Neural cell (in vitro differentiated cells): ENCODE data around the gene C1orf74. TPM values are rescaled to one million over a fixed set of nuclear protein-coding genes. Genes with fewer than 3 reads are reported as not detected.

ENCODE experiments used
- H2AFZ ChIP-seq: fragments of 200-600, 300-800 bp; sonication (generic), shearing (Covaris generic); 2 replicates; pipeline ENCODE4 v1.6.0; 2014; ENCODE audit warnings: low read depth, mild to moderate bottlenecking, antibody characterized with exemption, low read length, moderate library complexity
- H3F3A ChIP-seq: fragments of 200-600 bp; shearing (Covaris generic); 2 replicates; pipeline ENCODE4 v1.6.1; 2016; ENCODE audit warnings: mild to moderate bottlenecking, moderate library complexity, mixed read lengths, antibody characterized with exemption, low read length; ENCODE audit not compliant: insufficient read depth, poor library complexity, severe bottlenecking
- H3K27ac ChIP-seq: fragments of 200-600, 300-800 bp; sonication (generic), shearing (Covaris generic); 2 replicates; pipeline ENCODE4 v1.5.1; 2014; ENCODE audit warnings: mild to moderate bottlenecking, low read length, moderate library complexity
- H3K27me3 ChIP-seq: fragments of 300-800, 200-600 bp; sonication (generic), shearing (Covaris generic); 2 replicates; pipeline ENCODE4 v1.6.0; 2014; ENCODE audit warnings: mild to moderate bottlenecking, low read depth, low read length, moderate library complexity; ENCODE audit not compliant: insufficient read depth
- H3K36me3 ChIP-seq: fragments of 300-800, 200-600 bp; sonication (generic), shearing (Covaris generic); 2 replicates; pipeline ENCODE4 v1.5.1; 2014; ENCODE audit warnings: mild to moderate bottlenecking, antibody characterized with exemption, low read length, moderate library complexity; ENCODE audit not compliant: insufficient read depth
- H3K4me2 ChIP-seq: fragments of 300-800, 200-600 bp; sonication (generic), shearing (Covaris generic); 2 replicates; pipeline ENCODE4 v1.6.0; 2014; ENCODE audit warnings: mild to moderate bottlenecking, low read length
- H3K4me3 ChIP-seq: fragments of 300-800, 200-600 bp; sonication (generic), shearing (Covaris generic); 2 replicates; pipeline ENCODE4 v1.5.1; 2014; ENCODE audit warnings: mild to moderate bottlenecking, low read length, moderate library complexity
- H3K79me2 ChIP-seq: fragments of 200-600 bp; shearing (Covaris generic); replicated peaks from 2 replicates; pipeline ENCODE4 v1.6.0; 2014; ENCODE audit warnings: mild to moderate bottlenecking, low read length, moderate library complexity; ENCODE audit not compliant: insufficient read depth
- H3K9ac ChIP-seq: fragments of 300-800, 200-600 bp; sonication (generic), shearing (Covaris generic); 2 replicates; pipeline ENCODE4 v1.6.1; 2016; ENCODE audit warnings: mild to moderate bottlenecking, low read length, mixed read lengths
- H3K9me2 ChIP-seq: fragments of 200-600 bp; shearing (Covaris generic); 2 replicates; pipeline ENCODE4 v1.6.1; 2016; ENCODE audit warnings: mild to moderate bottlenecking, low read length, mixed read lengths; ENCODE audit not compliant: insufficient read depth
- H3K9me3 ChIP-seq: fragments of 200-600, 300-800 bp; sonication (generic), shearing (Covaris generic); 2 replicates; pipeline ENCODE4 v1.6.1; 2016; ENCODE audit warnings: mild to moderate bottlenecking, mixed run types, low read length, moderate library complexity, mixed read lengths
- H4K20me1 ChIP-seq: fragments of 200-600 bp; shearing (Covaris generic); 2 replicates; pipeline ENCODE4 v1.6.1; 2016; ENCODE audit warnings: mild to moderate bottlenecking, mixed run types; ENCODE audit not compliant: insufficient read depth
- EP300 ChIP-seq: fragments of 450-650 bp; conservative IDR thresholded peaks from 2 replicates; pipeline ENCODE4 v1.6.1; 2014; ENCODE audit warnings: antibody characterized with exemption, mild to moderate bottlenecking, moderate library complexity; ENCODE audit not compliant: poor library complexity, severe bottlenecking
- EZH2 ChIP-seq: fragments of 200-600, 300-800 bp; shearing (Covaris generic), sonication (generic); IDR thresholded peaks from 2 replicates; pipeline ENCODE4 v1.6.1; 2014; ENCODE audit warnings: antibody characterized with exemption, low read length, borderline replicate concordance, mild to moderate bottlenecking; ENCODE audit not compliant: insufficient read depth, poor library complexity, severe bottlenecking
- MXI1 ChIP-seq: fragments of 450-650 bp; conservative IDR thresholded peaks from 2 replicates; pipeline ENCODE4 v1.6.1; 2014; ENCODE audit warnings: antibody characterized with exemption, mild to moderate bottlenecking; ENCODE audit not compliant: poor library complexity, severe bottlenecking
- POLR2AphosphoS5 ChIP-seq: IDR thresholded peaks from 2 replicates; pipeline ENCODE4 v1.6.1; 2012
- RAD21 ChIP-seq: fragments of 450-650 bp; conservative IDR thresholded peaks from 2 replicates; pipeline ENCODE4 v1.6.1; 2014; ENCODE audit warnings: antibody characterized with exemption, mild to moderate bottlenecking, moderate library complexity
- SMC3 ChIP-seq: fragments of 450-650 bp; conservative IDR thresholded peaks from 2 replicates; pipeline ENCODE4 v1.6.1; 2014; ENCODE audit warnings: antibody characterized with exemption, mild to moderate bottlenecking, moderate library complexity; ENCODE audit not compliant: poor library complexity
- TAF1 ChIP-seq: IDR thresholded peaks from 2 replicates; pipeline ENCODE4 v1.6.1; 2012; ENCODE audit warnings: low read depth
- polyA plus RNA-seq: library from polyadenylated mRNA; depleted of rRNA; stranded (reverse); fragments of >200 nt; gene quantifications from 2 replicates; pipeline ENCODE4 v1.2.3, GENCODE V29; 2014
- TF ChIP-seq, protein P1 (sequence below): fragments of 450-650 bp; IDR thresholded peaks from 2 replicates; pipeline ENCODE4 v1.5.1; 2014; ENCODE audit warnings: antibody characterized with exemption, mild to moderate bottlenecking, moderate library complexity; ENCODE audit not compliant: poor library complexity, severe bottlenecking
- TF ChIP-seq, protein P2 (sequence below): IDR thresholded peaks from 2 replicates; pipeline ENCODE4 v1.6.1; 2012; ENCODE audit warnings: borderline replicate concordance

The C1orf74 gene
- polyA plus RNA-seq, 1 donor from 2014 or later, result 1.4 TPM

DNA sequence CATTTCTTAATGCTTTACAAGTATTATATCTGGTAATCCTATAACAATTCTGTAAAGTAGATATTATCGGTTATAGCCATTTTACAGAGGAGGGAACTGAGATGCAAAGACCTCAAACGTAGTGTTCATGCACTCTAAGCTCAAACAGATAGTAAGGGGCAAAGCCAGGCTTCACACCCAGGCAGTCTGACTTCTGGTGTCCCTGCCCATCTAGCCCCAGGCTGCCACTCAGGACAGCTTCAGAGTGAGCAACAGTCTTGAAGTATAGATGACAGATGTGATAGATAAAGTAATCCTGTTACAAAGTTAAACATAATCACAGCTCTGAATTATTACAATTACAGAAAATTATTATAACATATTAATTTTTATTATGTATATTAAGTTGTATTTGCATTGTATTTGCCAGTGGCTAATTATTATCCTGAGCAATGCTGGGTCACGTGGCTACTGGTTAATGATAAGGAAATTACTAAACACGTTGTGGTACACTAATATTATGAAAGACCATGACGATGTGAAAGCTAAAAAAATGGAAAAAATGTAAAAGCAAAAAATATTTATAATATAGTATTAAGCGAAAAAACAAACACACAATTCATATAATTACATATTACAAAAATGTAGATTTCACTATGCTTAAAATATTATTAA is 34.6 kb downstream of the C1orf74 start:
- H4K20me1 ChIP-seq, result no peaks in the 10 kb centered on the region
- no peak overlapping the region for H2AFZ ChIP-seq
- H3K79me2 ChIP-seq, result no peaks in the 10 kb centered on the region
- no peak overlapping the region for H3K4me3 ChIP-seq
- H3K27me3 ChIP-seq, result no peaks in the 10 kb centered on the region
- H3K27ac ChIP-seq, result no peak overlapping the region
- TF ChIP-seq MXI1 (no peak), RAD21 (no peak), POLR2AphosphoS5 (no peak), TAF1 (no peak), EP300 (no peak)
- TF ChIP-seq, protein P1, sequence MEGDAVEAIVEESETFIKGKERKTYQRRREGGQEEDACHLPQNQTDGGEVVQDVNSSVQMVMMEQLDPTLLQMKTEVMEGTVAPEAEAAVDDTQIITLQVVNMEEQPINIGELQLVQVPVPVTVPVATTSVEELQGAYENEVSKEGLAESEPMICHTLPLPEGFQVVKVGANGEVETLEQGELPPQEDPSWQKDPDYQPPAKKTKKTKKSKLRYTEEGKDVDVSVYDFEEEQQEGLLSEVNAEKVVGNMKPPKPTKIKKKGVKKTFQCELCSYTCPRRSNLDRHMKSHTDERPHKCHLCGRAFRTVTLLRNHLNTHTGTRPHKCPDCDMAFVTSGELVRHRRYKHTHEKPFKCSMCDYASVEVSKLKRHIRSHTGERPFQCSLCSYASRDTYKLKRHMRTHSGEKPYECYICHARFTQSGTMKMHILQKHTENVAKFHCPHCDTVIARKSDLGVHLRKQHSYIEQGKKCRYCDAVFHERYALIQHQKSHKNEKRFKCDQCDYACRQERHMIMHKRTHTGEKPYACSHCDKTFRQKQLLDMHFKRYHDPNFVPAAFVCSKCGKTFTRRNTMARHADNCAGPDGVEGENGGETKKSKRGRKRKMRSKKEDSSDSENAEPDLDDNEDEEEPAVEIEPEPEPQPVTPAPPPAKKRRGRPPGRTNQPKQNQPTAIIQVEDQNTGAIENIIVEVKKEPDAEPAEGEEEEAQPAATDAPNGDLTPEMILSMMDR, result no peak
- TF ChIP-seq, protein P2, sequence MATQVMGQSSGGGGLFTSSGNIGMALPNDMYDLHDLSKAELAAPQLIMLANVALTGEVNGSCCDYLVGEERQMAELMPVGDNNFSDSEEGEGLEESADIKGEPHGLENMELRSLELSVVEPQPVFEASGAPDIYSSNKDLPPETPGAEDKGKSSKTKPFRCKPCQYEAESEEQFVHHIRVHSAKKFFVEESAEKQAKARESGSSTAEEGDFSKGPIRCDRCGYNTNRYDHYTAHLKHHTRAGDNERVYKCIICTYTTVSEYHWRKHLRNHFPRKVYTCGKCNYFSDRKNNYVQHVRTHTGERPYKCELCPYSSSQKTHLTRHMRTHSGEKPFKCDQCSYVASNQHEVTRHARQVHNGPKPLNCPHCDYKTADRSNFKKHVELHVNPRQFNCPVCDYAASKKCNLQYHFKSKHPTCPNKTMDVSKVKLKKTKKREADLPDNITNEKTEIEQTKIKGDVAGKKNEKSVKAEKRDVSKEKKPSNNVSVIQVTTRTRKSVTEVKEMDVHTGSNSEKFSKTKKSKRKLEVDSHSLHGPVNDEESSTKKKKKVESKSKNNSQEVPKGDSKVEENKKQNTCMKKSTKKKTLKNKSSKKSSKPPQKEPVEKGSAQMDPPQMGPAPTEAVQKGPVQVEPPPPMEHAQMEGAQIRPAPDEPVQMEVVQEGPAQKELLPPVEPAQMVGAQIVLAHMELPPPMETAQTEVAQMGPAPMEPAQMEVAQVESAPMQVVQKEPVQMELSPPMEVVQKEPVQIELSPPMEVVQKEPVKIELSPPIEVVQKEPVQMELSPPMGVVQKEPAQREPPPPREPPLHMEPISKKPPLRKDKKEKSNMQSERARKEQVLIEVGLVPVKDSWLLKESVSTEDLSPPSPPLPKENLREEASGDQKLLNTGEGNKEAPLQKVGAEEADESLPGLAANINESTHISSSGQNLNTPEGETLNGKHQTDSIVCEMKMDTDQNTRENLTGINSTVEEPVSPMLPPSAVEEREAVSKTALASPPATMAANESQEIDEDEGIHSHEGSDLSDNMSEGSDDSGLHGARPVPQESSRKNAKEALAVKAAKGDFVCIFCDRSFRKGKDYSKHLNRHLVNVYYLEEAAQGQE, result no peak
- H3K4me2 ChIP-seq, result no peak overlapping the region
- H3K9me3 ChIP-seq, result no peaks in the 10 kb centered on the region
- H3K9me2 ChIP-seq, result no peaks in the 10 kb centered on the region
- no peaks in the 10 kb centered on the region for H3K36me3 ChIP-seq
- no peak overlapping the region for H3K9ac ChIP-seq
- H3F3A ChIP-seq, result no peaks in the 10 kb centered on the region

DNA sequence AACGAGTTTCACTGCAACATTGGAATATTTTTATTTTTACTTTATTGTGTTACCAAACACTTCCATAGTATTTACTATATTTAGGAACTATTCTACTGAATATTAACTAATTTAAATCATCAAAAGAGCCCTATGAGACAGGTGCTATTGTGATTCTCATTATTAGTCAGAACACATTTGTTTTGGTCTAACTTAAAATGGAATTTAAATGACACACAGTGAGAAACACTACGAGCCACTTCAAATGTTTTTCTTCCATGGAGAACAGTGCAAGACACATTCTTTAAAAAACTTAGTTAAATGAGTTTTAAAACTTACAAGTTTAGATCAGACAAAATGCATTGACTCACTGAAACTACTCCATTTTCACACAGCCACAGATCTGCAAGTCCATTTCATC is 35.2 kb downstream of the C1orf74 start:
- TF ChIP-seq, protein P2, result no peak
- TF ChIP-seq EP300 (no peak), RAD21 (no peak), POLR2AphosphoS5 (no peak), SMC3 (no peak), MXI1 (no peak), TAF1 (no peak), EZH2 (no peak)
- TF ChIP-seq, protein P1, result no peak
- no peak overlapping the region for H2AFZ ChIP-seq
- H3K4me3 ChIP-seq, result no peak overlapping the region
- H3K9me2 ChIP-seq, result no peaks in the 10 kb centered on the region
- no peaks in the 10 kb centered on the region for H3K27me3 ChIP-seq
- H3F3A ChIP-seq, result no peaks in the 10 kb centered on the region
- no peak overlapping the region for H3K9ac ChIP-seq
- no peaks in the 10 kb centered on the region for H3K79me2 ChIP-seq
- no peaks in the 10 kb centered on the region for H4K20me1 ChIP-seq
- no peak overlapping the region for H3K4me2 ChIP-seq
- no peaks in the 10 kb centered on the region for H3K9me3 ChIP-seq
- no peaks in the 10 kb centered on the region for H3K36me3 ChIP-seq
- no peak overlapping the region for H3K27ac ChIP-seq
